ENCODE measurements around the gene POLR2L.

The POLR2L gene

GRCh38 chr11:810040-810567 lies 32.2 kb downstream of the POLR2L start:
- no peak for DNase-seq (ENCODE audit: low read depth)

GRCh38 chr11:809287-810039 lies 32.9 kb downstream of the POLR2L start, which contains the start of gene RPLP2:
RPLP2 (plus strand) TSS chr11:809967; CDS start chr11:810235, 268 bp downstream.
- peak; percentile 98 for DNase-seq (ENCODE audit: low read depth)

GRCh38 chr11:808427-809286 lies 33.7 kb downstream of the POLR2L start:
- peak; percentile 86 for DNase-seq (ENCODE audit: low read depth)

GRCh38 chr11:804599-804964 lies 37.7 kb downstream of the POLR2L start:
- no peak for DNase-seq (ENCODE audit: low read depth)

GRCh38 chr11:803770-804598 lies 38.3 kb downstream of the POLR2L start:
- no peak for DNase-seq (ENCODE audit: low read depth)

- no peak for DNase-seq (ENCODE audit: low read depth)
These were observed 38.9 kb downstream of the POLR2L start for GRCh38 chr11:803467-803742.

GRCh38 chr11:802693-803466 lies 39.4 kb downstream of the POLR2L start:
- DNase-seq (ENCODE audit: low read depth): no peak

GRCh38 chr11:802018-802617 lies 40.2 kb downstream of the POLR2L start:
- no peak for DNase-seq (ENCODE audit: low read depth)

- no peak for DNase-seq (ENCODE audit: low read depth)
These were observed 41.1 kb downstream of the POLR2L start for GRCh38 chr11:801097-801780.

- DNase-seq (ENCODE audit: low read depth): no peak
These were observed 41.9 kb downstream of the POLR2L start for GRCh38 chr11:800473-800872.

GRCh38 chr11:799641-800316 lies 42.5 kb downstream of the POLR2L start:
- no peak for DNase-seq (ENCODE audit: low read depth)

- peak; percentile 61 for DNase-seq (ENCODE audit: low read depth)
These were observed 44.1 kb downstream of the POLR2L start, which contains the start of gene SLC25A22 for GRCh38 chr11:798093-798713. SLC25A22 (minus strand) TSS chr11:798281; CDS start chr11:795006, 3,275 bp downstream.

- peak; percentile 75 for DNase-seq (ENCODE audit: low read depth)
These were observed 44.8 kb downstream of the POLR2L start for GRCh38 chr11:797296-798092.

- no peak for DNase-seq (ENCODE audit: low read depth)
These were observed 45.6 kb downstream of the POLR2L start for GRCh38 chr11:796565-797295.

GRCh38 chr11:795634-796564 lies 46.4 kb downstream of the POLR2L start:
- peak; percentile 77 for DNase-seq (ENCODE audit: low read depth)

GRCh38 chr11:794766-795633 lies 47.3 kb downstream of the POLR2L start:
- DNase-seq (ENCODE audit: low read depth): no peak
